HL-60/S4 (cell line): ENCODE results near the gene PDLIM7.
"Not testable (repeated sequence)": the region's sequence is repeated elsewhere in the genome, so short reads cannot be mapped to it uniquely, and the experiment has no call there.

Experiments
- in situ Hi-C: fragments of 300-500 bp; cut with MboI; formaldehyde crosslinking; loops from 2 replicates; pipeline ENCODE4 v1.14.3; 2022; ENCODE audit warnings: low sequenced_read_pairs

Gene PDLIM7

DNA sequence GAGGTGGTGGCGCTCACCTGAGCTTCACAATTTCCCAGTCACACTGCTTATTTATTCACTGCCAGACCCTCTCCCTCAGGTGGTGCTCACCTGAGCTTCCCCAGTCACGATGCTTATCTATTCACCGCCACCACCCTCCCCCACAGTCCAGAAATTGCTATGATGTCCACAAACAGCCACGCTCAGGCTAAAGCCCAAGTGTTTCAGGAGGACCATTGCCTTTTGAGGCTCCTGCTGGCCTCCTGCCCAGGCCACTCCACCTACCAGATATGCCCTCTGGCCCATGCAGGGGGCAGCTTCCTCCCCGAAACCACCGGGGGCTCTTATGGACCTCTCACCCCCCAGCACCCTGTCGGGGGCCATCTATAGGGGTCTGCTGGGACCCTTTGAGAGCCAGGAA lies 4.6 kb downstream of the PDLIM7 start:
- in situ Hi-C loops: no loop called here

DNA sequence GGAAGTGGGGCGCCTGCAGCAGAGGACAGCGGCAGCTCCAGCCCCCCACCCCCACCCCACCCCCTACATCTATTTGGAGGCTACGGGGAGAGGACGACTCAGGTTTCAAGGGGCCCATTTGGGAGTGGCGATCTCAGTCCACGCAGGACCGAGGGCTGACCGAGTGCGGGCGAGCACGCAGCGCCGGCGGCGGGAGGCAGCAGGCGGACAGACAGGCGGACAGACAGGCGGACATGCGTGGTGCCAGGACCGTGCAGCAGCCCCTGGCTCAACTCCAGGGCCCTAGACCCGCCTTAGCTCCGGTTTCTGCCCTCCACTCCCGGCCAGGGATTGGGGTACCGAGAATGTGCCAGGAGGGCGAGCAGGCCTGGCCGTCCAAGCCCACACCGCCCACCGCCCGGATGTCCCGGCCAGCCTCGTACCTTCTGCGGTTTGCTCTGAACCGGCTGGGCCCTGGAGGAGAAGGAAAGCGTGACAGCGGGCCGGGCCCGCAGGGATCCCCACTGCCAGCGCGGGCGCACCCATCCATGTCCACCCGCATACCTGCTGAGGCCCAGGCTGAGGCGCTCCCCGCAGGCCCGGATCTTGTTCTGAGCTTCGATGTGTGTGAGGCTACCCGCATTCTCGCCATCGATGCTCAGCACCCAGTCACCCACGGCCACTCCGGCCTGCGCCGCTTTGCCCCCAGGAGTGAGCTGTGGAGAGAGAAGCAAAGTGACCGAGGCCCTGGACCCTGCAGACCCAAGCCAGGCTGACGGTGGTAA lies 5.2 kb downstream of the PDLIM7 start:
- in situ Hi-C loops: no loop called here

DNA sequence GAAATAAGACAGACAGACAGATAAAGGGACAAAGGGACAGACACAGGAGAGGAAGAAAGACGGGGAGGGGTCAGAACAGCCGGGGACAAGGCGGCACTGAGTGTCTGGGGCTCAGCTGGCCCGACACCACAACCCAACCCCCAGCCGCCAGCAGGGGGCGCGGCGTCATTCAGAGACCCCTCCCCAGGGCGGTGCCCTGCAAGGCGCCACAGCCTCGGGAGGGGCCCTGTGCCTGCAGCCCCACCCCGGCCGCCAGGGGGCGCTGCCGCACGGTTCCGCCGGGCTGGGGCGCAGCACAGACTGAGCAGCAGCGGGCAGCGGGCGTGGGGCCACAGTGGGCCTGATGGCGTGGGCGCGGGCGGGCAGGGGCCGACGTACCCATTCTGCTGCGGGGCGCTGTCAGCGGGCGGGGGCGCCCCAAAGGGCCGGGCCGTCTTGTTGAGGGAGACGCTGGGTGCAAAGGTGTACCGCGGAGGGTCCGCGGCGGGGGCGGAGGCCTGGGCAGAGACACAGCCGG lies 5.9 kb downstream of the PDLIM7 start:
- in situ Hi-C loops: no loop called here

DNA sequence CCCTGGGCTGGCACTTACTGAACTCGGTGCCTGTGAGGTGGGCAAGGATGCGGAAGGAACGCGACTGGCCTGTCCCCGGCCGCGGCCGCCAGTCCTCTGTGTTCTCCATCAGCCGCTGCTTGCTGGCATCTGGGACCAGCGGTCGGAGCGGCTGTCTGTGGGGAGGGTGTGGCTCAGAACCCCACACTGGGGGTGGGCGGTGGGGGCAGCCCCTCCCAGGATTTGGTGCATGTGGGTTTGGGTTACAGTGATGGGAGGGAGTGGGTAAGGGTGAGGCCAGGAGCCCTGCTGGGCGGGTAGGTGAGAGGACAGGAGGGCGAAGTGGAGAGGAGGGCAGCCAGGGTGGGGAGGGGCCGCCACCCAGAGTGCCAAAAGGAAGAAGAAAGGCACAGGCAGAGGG lies 6.4 kb downstream of the PDLIM7 start:
- in situ Hi-C loops: no loop called here

DNA sequence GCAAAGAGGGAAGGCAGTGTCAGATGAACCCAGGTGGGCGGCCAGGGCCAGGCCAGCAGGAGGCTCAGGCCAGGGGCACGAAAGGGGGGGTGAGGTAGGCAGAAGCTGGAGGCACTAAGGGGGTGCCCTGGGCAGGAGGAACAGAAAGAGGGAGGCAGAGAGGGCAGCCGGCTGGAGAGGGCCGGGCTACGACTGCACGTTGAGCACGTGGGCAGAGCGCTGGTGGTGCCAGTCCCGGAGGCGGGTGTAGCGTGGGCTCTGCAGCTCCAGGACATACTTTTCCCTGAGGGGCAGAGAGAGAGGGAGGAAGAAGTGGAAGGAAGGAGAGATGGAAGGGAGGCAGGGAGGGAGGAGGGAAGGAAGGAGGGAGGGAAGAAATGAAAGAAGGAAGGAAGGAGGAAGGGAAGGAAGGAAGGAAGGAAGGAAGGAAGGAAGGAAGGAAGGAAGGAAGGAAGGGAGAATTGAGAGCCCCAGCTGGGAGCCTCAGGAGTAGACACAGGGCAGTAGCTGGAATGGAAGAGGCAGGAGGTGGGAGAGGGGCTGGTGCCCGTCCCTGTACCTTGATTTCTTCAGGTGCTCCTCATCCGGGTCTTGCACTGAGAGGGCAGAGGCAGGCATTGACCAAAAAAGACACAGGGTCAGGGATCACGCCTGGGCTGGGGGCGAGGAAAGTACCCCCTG lies 7.0 kb downstream of the PDLIM7 start:
- in situ Hi-C loops: no loop called here

DNA sequence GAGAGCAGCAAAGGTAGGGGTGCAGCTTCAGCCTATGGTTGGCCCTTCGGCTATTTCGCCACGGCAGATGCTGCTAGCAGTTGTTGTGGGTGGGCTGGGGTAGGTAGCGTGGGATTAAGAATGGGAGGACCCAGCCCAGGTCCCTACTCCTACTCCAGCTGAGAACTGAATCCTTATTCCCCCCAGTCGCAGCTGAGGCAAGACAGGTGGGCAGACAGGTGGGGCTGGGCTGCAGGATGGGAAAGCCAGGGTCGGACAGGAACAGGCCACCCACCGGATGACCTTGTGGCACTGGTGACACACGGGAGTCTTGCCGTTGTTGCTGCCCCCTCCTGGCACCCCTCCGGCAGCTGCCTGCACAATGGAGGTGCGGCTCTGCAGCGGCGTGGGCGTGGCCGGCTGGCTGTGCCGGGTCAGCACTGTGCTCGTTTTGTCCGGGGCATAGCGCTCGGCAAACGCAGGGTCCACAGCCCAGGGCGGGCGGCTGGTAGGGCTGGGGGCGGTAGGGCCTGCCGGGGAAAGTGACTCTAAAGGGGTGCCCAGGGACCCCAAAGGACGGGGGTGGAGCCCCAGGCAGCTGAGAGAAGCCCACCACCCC lies 8.2 kb downstream of the PDLIM7 start:
- in situ Hi-C loops: no loop called here

DNA sequence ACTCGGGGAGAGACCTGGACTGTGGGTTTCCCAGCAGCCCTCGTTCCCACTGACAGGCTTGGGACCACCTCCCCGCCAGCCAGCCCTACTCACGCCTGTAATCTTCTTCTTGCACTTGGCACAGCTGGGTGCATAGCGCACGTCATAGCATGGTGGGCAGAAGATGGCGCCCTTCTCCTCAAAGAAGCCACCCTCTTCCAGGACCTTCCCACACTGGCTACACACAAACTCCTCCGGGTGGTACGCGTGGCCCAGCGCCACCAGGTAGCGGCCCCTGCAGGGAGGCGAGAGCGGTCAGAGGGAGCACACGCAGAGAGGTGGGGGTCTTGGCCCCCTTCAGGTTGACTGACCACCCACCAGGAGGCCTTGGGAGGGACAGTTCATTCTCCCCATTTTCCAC lies 9.4 kb downstream of the PDLIM7 start:
- in situ Hi-C loops: no loop called here

DNA sequence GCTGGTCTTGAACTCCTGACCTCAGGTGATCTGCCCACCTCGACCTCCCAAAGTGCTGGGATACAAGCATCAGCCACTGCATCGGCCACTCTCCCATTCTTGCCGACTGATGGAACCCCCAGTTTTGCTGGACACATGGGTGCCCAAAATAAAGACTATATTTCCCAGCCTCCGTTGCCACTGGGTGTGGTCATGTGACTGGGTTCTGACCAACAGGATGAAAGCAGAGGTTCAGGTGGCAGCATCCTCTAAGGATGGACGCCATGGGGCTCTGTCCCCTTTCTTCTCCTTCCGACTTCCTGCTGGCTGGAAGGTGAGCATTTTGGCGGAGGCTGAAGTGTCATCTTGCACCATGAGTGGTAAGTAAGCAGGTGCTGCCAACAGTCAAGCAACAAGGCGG lies 10.3 kb downstream of the PDLIM7 start:
- in situ Hi-C loops: no loop called here

DNA sequence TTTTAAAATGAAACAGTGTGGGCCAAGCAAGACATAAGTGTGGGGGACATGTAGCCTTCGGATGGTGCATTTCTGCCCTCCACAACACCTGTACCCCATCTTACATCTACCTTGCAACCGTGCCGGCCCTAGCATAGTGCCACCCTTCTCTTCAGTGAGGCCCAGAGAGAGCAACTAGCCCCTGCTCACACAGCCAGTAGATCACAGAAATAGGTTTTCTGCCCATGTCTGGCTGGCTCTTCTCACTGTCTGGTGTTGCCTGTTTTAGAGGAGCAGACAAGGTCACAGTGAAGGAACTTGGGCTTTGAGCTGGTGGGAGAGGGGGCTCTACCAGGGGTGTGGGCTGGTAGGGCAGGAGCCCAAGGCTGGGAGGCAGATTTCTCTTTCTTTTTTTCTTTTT lies 11.1 kb downstream of the PDLIM7 start:
- in situ Hi-C loops: no loop called here

DNA sequence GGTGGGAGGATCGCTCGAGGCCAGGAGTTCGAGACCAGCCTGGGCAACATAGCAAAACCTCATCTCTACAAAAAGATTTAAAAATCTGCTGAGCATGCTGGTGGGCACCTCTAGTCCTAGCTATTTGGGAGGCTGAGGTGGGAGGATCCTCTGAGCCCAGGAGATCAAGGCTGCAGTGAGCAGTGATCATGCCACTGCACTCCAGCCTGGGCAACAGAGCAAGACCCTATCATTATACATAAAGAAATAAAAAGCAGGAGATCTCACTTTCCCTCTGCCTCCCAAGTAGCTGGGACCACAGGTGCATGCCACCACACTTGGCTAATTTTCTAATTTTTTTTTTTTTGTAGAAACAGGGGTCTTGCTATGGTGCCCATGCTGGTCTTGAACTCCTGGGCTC lies 11.7 kb downstream of the PDLIM7 start:
- in situ Hi-C loops: not testable (repeated sequence)

DNA sequence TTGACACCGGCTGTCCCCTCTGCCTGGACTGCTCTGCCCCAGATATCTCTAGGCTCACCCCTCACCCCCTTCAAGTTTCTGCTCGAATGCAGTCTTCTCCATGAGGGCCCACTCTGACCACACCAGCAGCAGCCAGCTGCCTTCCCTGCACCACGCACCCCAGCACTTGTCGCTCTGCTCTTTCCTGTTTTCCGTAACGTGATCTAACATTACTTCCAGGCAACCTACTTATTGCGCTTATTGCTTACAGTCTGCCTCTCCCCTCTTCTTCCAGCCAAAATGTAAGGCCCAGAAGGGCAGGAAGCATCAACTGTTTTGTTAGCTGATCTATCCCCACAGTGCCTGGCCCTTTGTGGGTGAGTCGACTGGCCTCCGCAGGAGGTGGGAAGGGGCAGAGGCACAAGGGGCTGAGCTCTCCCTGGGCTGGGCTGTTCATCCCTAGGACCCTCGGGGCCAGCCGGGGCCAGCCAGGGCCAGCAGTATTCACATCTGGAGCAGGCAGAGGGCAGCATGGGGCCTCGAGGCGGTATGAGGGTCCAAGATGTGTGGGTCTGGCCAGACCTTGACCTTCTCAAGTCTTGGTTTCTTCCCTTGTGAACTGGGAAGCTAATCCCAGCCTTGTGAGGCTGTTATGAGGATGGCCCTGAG lies 12.4 kb downstream of the PDLIM7 start:
- in situ Hi-C loops: no loop called here

DNA sequence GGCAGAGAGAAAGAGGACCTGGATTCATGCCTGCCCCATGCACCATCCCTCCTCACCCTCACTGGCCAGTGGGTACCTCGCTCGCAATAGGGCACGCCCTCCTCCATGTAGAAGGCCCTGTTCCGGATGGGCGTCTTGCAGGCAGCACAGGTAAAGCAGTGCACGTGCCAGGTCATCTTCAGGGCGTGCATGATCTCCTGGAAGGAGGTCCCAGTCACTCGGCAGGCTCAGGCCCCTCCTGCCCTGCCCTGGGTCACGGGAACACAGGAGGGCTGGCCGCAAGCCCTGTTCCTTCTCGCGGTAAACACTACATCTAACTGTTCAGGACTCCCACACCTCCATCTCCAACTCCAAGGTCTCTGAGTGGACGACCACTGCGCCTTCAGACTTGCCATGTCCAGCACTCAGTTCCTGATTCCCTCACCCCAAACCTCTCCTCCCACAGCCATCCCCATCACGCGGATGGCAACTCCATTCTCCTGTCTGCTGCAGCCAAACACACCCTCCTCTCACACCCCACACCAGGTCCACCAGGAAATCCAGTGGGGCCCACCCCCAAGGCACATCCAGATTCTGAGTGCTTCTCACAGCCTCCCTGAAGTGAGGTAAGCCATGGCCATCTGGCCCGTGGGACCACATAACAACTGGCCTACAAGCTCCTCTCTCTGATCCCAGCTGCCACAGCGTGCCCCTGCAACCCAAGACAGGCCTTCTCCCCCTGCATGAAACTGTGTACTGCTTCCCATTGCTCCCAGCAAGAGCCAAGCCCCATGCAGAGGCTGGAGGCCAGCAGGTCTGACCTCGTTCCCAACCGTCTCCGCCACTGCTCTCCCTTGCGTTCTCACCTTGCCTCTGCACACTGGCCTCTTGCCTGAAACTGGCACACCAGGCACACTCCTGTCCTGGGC lies 13.2 kb downstream of the PDLIM7 start:
- in situ Hi-C loops: no loop called here

DNA sequence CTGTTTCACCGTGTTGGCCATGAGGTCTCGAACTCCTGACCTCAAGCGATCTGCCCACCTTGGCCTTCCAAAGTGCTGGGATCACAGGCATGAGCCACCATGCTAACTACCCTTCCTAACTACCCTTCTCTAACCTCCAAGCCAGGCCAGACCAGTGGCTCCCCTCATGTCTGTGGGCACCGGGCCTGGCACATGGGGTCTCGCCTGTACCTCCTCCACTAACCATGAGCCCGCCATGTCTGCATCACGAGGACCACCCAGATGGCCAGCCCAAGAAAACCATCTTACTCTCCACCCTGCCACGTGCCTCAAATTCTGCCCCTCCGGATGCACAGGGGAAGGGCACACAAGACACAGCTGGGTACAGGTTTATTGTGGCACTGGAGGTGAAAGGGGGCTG lies 14.4 kb downstream of the PDLIM7 start:
- in situ Hi-C loops: no loop called here

DNA sequence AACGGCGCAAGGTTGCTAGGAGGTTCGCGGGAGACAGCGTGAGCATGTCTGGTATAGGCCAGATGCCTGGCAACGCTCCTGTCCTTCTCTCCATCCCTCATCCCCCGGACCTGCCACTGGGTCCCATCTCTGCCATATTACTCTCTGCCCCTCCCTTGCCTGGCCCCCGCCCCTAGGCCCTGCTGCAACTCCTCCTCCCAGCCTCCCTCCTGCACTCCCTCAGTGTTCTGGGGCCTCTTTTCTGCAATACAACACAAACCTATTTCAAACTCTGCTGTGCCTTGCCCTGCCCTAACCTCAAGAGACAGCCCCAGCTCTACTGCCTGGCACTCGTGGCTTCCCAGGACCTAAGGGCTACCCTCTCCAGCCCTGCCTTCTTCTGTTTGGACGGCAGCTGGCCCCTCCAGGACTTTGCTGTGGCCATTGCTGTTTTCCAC lies 15.0 kb downstream of the PDLIM7 start:
- in situ Hi-C loops: no loop called here

DNA sequence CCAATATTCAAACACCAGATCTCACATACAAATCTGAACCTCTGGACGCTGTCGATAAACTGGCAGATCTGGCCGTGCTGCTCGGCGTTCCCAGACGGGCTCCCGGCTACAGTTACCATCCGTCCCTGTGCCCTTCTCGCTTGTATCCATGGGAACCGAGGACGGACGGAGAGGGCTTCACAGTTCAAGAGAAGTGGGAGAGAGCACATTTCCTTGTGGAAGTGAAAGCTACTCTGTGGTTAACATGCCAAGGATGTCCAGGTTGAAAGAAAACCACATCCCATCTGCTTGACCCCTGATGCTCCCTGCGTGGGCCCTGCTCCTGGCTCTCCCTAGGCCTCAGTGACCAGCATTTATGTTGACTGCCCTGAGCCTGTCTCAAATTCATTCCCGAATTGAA lies 17.6 kb downstream of the PDLIM7 start:
- in situ Hi-C loops: no loop called here

DNA sequence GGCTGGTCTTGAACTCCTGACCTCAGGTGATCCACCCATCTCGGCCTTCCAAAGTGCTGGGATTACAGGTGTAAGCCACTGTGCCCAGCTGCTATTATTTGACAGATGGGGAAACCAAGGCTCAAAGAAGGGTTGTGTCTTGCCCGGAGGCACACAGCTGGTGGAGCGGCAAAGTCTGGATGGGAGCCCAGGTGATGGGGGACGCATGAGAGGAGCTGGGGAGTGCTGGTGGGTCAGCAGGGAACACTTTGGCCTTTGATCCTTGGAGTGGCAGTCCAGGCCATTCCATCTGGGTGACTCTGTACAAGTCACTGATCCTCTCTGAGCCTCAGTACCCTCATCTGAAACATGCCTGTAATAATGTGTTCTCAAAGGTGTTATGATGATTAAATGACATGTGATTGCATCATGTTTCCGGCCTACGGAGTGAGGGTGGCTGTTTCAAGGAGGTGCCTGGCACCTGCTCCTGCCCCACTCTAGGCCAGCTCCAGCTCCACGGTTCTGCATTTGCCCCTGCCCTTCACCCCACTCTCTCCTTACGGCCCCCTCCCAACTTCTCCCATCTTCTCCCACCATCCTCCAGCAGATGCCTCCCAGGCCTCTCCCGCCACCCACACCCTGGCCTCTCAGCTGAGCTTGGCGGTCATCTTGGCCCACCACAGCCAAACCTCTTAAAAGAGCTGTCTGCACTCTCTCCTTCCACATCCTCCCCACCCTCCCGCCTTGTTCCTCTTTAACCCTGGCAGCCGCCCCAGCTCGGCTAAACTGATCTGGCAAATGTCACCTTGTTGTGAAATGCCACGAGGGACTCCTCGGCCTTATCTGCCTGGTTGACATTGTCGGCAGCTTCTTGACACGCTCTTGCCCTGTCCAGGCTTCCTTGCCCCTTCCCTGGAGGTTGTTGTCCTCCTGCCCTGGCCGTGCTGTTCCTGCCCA lies 18.4 kb downstream of the PDLIM7 start:
- in situ Hi-C loops: no loop called here

DNA sequence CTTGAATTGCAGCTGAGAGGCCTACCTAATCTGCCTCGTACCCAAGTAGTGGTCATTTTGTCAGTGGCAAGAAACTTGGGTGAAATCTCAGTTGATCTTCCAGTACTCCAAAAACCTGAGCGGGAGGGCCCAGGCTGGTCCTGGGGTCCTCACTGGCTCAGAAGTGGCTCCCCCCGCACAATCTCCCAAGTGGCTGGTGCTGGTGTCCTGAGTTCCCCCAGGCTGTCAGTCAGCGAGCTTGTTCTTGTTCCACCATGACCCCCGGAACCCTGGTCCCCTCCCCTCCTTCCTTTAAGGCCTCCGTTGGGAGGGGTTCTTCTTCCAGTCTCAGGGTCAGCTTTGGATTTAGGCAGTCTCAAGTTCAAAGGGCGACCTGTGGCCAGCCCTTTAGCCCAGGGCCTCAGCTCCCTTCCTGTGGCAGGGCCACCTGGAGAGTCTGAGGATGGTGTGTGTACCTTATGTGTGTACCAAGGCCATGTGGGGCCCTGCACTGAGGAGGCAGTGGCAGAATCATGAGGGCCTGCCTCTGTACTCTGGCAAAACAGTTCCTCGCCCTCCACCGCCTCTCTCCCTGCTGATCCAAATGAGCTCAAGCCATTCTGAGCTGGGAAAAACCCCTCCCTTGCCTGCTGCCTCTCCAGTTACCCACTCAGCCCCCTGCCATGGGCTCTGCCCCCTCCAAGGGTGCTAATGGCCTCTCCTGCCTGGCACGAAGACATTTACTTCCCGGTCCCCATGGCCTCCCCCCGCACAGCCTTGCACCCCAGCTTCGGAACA lies 19.5 kb downstream of the PDLIM7 start:
- in situ Hi-C loops: no loop called here

DNA sequence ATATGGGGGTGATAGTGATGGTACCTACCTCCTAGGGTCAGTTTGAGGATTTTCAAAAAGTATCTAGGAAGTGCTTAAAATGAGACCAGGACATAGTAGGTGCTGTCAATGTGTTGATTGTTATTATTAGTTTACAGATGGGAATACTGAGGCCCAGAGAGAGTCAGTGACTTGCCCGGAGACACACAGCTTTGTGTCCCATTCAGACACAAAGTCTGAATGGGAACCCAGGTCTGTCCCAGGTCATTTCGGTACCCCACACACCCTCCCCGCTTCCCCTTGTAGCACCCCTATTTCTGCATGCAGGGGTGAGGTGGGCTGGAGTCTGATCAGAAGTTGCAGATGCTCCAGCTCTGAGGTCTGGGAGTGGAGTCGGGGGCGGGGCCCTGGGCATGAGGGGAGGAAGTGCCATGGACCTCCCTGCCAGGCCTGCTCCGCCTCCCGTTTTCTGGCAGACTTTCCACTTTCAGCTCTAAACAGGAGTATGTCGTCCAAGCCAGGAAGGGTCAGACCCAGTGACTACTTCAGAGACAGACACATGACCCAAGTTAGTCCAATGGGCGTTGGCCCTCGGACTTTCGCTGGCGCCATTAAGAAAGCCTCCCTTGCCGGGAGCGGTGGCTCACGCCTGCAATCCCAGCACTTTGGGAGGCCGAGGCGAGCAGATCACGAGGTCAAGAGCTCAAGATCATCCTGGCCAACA lies 20.7 kb downstream of the PDLIM7 start:
- in situ Hi-C loops: no loop called here
